ENCODE data around the gene MEG3. TPM values are rescaled to one million over a fixed set of nuclear protein-coding genes. Genes with fewer than 3 reads are reported as not detected.
A peak's percentile ranks its signal among the peaks of the same experiment; 100 is the strongest.

The MEG3 gene
- total and polyA plus RNA-seq, 2 of the 8 experiments (the other 6 are each of a cell fraction or from before 2014, with no cell fraction given), result 0.17 to 1.1 TPM

DNA sequence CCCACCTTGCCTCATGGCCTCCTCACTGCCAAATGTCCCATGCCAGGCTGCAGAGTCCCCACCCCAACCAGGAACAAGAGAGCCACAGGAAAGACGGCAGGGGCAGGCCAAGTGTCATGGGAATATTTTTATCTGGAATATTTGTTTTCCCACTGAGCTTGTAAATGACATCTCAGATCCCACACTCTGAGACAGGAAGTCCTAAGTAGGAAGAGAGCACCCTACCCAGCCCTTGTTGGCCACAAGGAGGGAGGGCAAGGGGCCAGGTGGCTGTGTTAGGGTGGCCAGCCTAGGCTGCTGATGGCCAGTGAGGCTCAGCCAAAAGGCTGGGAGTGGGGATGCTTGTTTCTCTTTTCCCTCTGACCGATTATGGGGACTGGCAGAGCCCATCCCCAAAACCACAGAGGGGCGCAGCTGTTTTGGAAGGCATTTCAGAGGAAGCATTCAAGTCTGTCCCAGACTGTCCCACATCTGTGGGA lies 7.7 kb upstream of the MEG3 start:
- ChIA-PET CTCF (ENCODE audit: partially characterized antibody) (interaction anchor here (0.9 to 1.2 kb wide), 3 partner anchors 10 to 160 kb away, joined by 3 to 7 read pairs (median 3); no protein-coding TSS in a partner anchor), POLR2A (ENCODE audit: partially characterized antibody) (interaction anchor here (1.0 kb wide), 1 partner anchor 50 kb away, joined by 3 read pairs; no protein-coding TSS in a partner anchor)
- Histone ChIP-seq H4K20me1 (replicated peaks in 1 of 2; ENCODE audit: control insufficient read depth in 1 of 2, insufficient read depth in 2 of 2, low read length in 2 of 2) (peaks cover 0 to 2% of the 10 kb centered on the region in 2 experiments), H2AK5ac (ENCODE audit: low read depth, low read length) (no peak overlapping the region), H3K23me2 (ENCODE audit: low read depth, low read length) (no peaks in the 10 kb centered on the region), H3K56ac (replicated peaks; ENCODE audit: insufficient read length, low read depth, low read length) (no peak overlapping the region), H2BK15ac (ENCODE audit: low read length) (no peak overlapping the region), H3K79me1 (ENCODE audit: low read depth, low read length) (no peaks in the 10 kb centered on the region), H3K4ac (replicated peaks; ENCODE audit: insufficient read length, low read depth, low read length) (no peak overlapping the region), H3K9me3 (ENCODE audit: insufficient read depth in 2 of 2, low read depth in 1 of 2, low read length in 1 of 2) (peaks cover 0 to 1% of the 10 kb centered on the region in 2 experiments; a peak in 1 of 4 replicates), H3K23ac (ENCODE audit: insufficient read length) (no peak overlapping the region), H2BK20ac (ENCODE audit: low read length) (no peak overlapping the region), H3K4me2 (ENCODE audit: insufficient read depth in 1 of 2, low read depth in 2 of 2, low read length in 2 of 2) (no peak overlapping the region), H3K18ac (ENCODE audit: extremely low read depth, low read length) (0 out of 2 replicates have a peak overlapping the region, but pooled peaks have one; percentile 29), H3K36me3 (ENCODE audit: control insufficient read depth in 2 of 4, insufficient read depth in 4 of 4, low read length in 3 of 4) (no peaks in the 10 kb centered on the region), H4K91ac (replicated peaks; ENCODE audit: insufficient read length, low read length) (no peak overlapping the region), H3K9ac (replicated peaks in 1 of 4; ENCODE audit: extremely low read depth in 1 of 4, low read depth in 3 of 4, low read length in 3 of 4) (no peak overlapping the region), H4K8ac (ENCODE audit: extremely low read depth, insufficient read depth, low read length) (peak overlapping the region; percentile 26; the same call in 1 of the 2 replicates), H3K4me3 (ENCODE audit: extremely low read depth in 1 of 4, insufficient read depth in 2 of 4, low read depth in 3 of 4, low read length in 4 of 4) (no peak overlapping the region), H3K27me3 (replicated peaks in 1 of 4; ENCODE audit: control insufficient read depth in 3 of 4, extremely low read depth in 1 of 4, insufficient read depth in 3 of 4, low read length in 3 of 4) (no peaks in the 10 kb centered on the region), H2BK12ac (ENCODE audit: low read depth, low read length) (no peak overlapping the region; the same call in 1 of the 2 replicates), H2BK120ac (replicated peaks; ENCODE audit: low read depth, low read length) (no peak overlapping the region), H3K4me1 (replicated peaks in 1 of 4; ENCODE audit: control insufficient read depth in 3 of 4, insufficient read depth in 4 of 4, low read length in 3 of 4) (peaks cover 3 to 13% (median 5%) of the 10 kb centered on the region in 4 experiments; a peak in 5 of 7 replicates), H4K5ac (ENCODE audit: insufficient read length, low read depth, low read length) (no peak overlapping the region), H2BK5ac (ENCODE audit: low read depth, low read length) (no peak overlapping the region), H3K27ac (ENCODE audit: low read depth, low read length) (no peak overlapping the region), H3K14ac (ENCODE audit: insufficient read length) (no peak overlapping the region), H2AFZ (ENCODE audit: low read length) (no peak overlapping the region), H3K79me2 (ENCODE audit: control insufficient read depth in 1 of 2, insufficient read depth in 2 of 2, low read length in 2 of 2) (no peaks in the 10 kb centered on the region)
- WGBS, 2 experiments (ENCODE audit: extremely low coverage in 1 of 2, insufficient coverage in 1 of 2, insufficient read length in 1 of 2, insufficient replicate concordance in 2 of 2, low coverage in 1 of 2, low lambda C conversion rate in 2 of 2, missing lambda C conversion rate in 1 of 2), result 100% methylated on average over 3 of the region's 3 CpGs; no CpG with 5 or more reads in 1 of the 2 experiments
- DNase-seq (ENCODE audit: low read depth in 1 of 2, low spot score in 2 of 2) (no peak), FAIRE-seq (no peak)
- TF ChIP-seq KDM5A (IDR thresholded peaks at IDR 0.05; ENCODE audit: low read length), result no peak
- no peak for TF ChIP-seq BACH1 (IDR thresholded peaks at IDR 0.05; ENCODE audit: low read length)
- TF ChIP-seq EP300 (IDR thresholded peaks at IDR 0.05; ENCODE audit: borderline replicate concordance in 1 of 2, low read depth in 2 of 2, low read length in 2 of 2), result no peak
- TF ChIP-seq, protein P1, sequence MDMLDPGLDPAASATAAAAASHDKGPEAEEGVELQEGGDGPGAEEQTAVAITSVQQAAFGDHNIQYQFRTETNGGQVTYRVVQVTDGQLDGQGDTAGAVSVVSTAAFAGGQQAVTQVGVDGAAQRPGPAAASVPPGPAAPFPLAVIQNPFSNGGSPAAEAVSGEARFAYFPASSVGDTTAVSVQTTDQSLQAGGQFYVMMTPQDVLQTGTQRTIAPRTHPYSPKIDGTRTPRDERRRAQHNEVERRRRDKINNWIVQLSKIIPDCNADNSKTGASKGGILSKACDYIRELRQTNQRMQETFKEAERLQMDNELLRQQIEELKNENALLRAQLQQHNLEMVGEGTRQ (IDR thresholded peaks at IDR 0.05; ENCODE audit: low read length), result no peak
- TF ChIP-seq CHD2 (IDR thresholded peaks at IDR 0.05; ENCODE audit: low read length), result no peak
- TF ChIP-seq CTBP2 (IDR thresholded peaks at IDR 0.05; ENCODE audit: borderline replicate concordance, insufficient read depth, insufficient read length, low read length), result no peak
- TF ChIP-seq ZNF274 (IDR thresholded peaks at IDR 0.05; ENCODE audit: borderline replicate concordance, extremely low read depth, low read length), result no peak
- no peak for TF ChIP-seq PHF8 (conservative IDR thresholded peaks at IDR 0.05; ENCODE audit: low read depth, low read length)
- no peak for TF ChIP-seq SIN3A (conservative IDR thresholded peaks at IDR 0.05 in 1 of 2, IDR thresholded peaks at IDR 0.05 in 1 of 2; ENCODE audit: low read depth in 1 of 2, low read length in 2 of 2)
- TF ChIP-seq KDM4A (IDR thresholded peaks at IDR 0.05; ENCODE audit: low read depth, low read length, severe bottlenecking), result no peak
- TF ChIP-seq SAP30 (IDR thresholded peaks at IDR 0.05; ENCODE audit: insufficient read depth, insufficient replicate concordance, low read length), result no peak

Data from H1 (cell line).